CD4-positive, alpha-beta T cell (primary cell): ENCODE data around the gene HMGA1. TPM values are rescaled to one million over a fixed set of nuclear protein-coding genes. Genes with fewer than 3 reads are reported as not detected.
A peak's percentile ranks its signal among the peaks of the same experiment; 100 is the strongest.

Experiments used
- ATAC-seq: fragments of 200-7000 bp; cut with Tn5 transposase; one replicate; pipeline ENCODE4 v1.10.0; 2022; ENCODE audit warnings: mild to moderate bottlenecking; ENCODE audit not compliant: poor library complexity
- CTCF ChIA-PET: fragments of 350-600 bp; sonication (Branson Sonifier 250); formaldehyde crosslinking; loops from one replicate; lab custom pipeline; 2021; ENCODE audit warnings: antibody characterized with exemption, inconsistent platforms; lab: Charles Lee
- POLR2A ChIA-PET: fragments of 350-600 bp; sonication (Branson Sonifier 250); formaldehyde crosslinking; loops from one replicate; lab custom pipeline; 2021; ENCODE audit warnings: antibody characterized with exemption, inconsistent platforms; lab: Charles Lee
- DNase-seq, 14 experiments: peaks; one replicate each; pipeline ENCODE4 v3.0.0-alpha.2; 2013 to 2020; ENCODE audit warnings: mixed read lengths in 2 of 14
- H3K27ac ChIP-seq, 2 donors: one replicate each; pipeline versions ENCODE4 v1.5.1 to v1.7.0; 2013; ENCODE audit warnings: low read length in 2 of 2, low read depth in 1 of 2, mild to moderate bottlenecking in 1 of 2
- H3K27me3 ChIP-seq, 2 experiments: 1 replicate in 1 of 2; 2 replicates in 1 of 2; pipeline versions ENCODE4 v1.6.1 to v1.7.0; 2013; ENCODE audit warnings: low read length in 2 of 2, control low read depth in 1 of 2, mild to moderate bottlenecking in 1 of 2, moderate library complexity in 1 of 2; ENCODE audit not compliant: insufficient read depth in 2 of 2, control insufficient read depth in 1 of 2
- H3K36me3 ChIP-seq: one replicate; pipeline ENCODE4 v1.6.1; 2013; ENCODE audit warnings: low read length, control low read depth; ENCODE audit not compliant: insufficient read depth
- H3K4me1 ChIP-seq: one replicate; pipeline ENCODE4 v1.6.1; 2013; ENCODE audit warnings: low read length, control low read depth; ENCODE audit not compliant: insufficient read depth
- H3K4me3 ChIP-seq: one replicate; pipeline ENCODE4 v1.5.1; 2013; ENCODE audit warnings: mild to moderate bottlenecking, low read length, moderate library complexity
- H3K9me3 ChIP-seq, 2 experiments: 1 replicate in 1 of 2; 2 replicates in 1 of 2; pipeline versions ENCODE4 v1.6.1 to v1.7.0; 2013; ENCODE audit warnings: low read length in 2 of 2, mild to moderate bottlenecking in 2 of 2, control low read depth in 1 of 2, moderate library complexity in 1 of 2; ENCODE audit not compliant: control insufficient read depth in 1 of 2, insufficient read depth in 1 of 2
- H3K27ac Mint-ChIP-seq: one replicate; pipeline ENCODE4 v1.8.0; 2020; ENCODE audit warnings: mixed read lengths
- H3K27me3 Mint-ChIP-seq: one replicate; pipeline ENCODE4 v1.8.0; 2021; ENCODE audit warnings: mixed read lengths
- H3K36me3 Mint-ChIP-seq: one replicate; pipeline ENCODE4 v1.8.0; 2021; ENCODE audit warnings: low read depth, mixed read lengths
- H3K4me1 Mint-ChIP-seq: one replicate; pipeline ENCODE4 v1.8.0; 2021; ENCODE audit warnings: low read depth, mixed read lengths
- H3K4me3 Mint-ChIP-seq: one replicate; pipeline ENCODE4 v1.8.0; 2020; ENCODE audit warnings: mild to moderate bottlenecking, mixed read lengths
- H3K9me3 Mint-ChIP-seq: one replicate; pipeline ENCODE4 v1.8.0; 2020; ENCODE audit warnings: mixed read lengths
- intact Hi-C, 2 experiments: fragments of 100-400 bp; cut with DNase I in 1 of 2; cut with micrococcal nuclease in 1 of 2; formaldehyde crosslinking; loops; one replicate each; pipeline versions ENCODE4 v1.15.1 to v1.9.0; 2023 to 2025; cut with DNase I, micrococcal nuclease
- total RNA-seq, 174 experiments: library from RNA in 2 of 174; stranded (reverse) in 2 of 174; gene quantifications; one replicate each; pipeline ENCODE4 v1.2.3 and lab custom pipeline; 2021 to 2026
- TF ChIP-seq, protein P1 (sequence below): fragments of 200-600 bp; IDR thresholded peaks from one replicate; pipeline ENCODE4 v1.8.0; 2022; ENCODE audit warnings: antibody characterized with exemption, mild to moderate bottlenecking

Gene HMGA1
- total RNA-seq, 2 experiments from 2014 or later: 102 to 107 TPM

DNA sequence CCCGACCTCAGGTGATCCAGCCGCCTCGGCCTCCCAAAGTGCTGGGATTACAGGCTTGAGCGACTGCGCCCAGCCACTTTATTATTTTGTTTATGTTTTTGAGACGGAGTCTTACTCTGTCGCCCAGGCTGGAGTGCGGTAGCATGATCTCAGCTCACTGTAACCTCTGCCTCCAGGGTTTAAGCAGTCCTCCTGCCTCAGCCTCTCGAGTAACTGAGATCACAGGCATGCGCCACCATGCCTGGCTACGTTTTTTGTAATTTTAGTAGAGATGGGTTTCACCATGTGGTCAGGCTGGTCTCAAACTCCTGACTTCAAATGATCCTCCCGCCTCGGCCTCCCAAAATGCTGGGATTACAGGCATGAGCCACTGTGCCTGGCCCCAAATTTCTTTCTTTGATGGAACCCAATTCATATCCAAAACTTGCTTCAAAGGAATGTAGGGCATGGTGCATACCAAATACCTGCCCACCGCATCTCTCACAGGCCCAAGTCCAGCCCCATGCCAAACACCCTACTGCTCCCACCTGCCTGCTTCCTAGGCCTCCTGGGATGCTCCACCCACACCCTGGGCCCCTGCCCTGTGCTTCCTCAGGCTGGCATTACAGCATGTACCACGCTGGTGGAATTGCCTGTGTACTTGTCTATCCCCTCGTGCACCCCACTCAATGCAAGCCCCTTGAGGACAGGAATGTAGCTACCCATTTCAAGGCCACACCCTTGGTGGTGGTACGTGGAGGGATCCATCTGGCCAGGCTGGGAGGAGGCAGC lies 4.9 kb upstream of the HMGA1 start:
- CTCF ChIA-PET: interaction anchor here (1.2 to 1.4 kb wide), 2 partner anchors 8 to 12 kb away, joined by 3 read pairs; no protein-coding TSS in a partner anchor
- peaks cover 9% of the 10 kb centered on the region for H3K36me3 Mint-ChIP-seq
- no peak overlapping the region for H3K27ac ChIP-seq
- DNase-seq (no peak), ATAC-seq (no peak)
- H3K27me3 Mint-ChIP-seq: no peaks in the 10 kb centered on the region
- H3K4me3 Mint-ChIP-seq: peak overlapping the region; percentile 42
- TF ChIP-seq, protein P1, sequence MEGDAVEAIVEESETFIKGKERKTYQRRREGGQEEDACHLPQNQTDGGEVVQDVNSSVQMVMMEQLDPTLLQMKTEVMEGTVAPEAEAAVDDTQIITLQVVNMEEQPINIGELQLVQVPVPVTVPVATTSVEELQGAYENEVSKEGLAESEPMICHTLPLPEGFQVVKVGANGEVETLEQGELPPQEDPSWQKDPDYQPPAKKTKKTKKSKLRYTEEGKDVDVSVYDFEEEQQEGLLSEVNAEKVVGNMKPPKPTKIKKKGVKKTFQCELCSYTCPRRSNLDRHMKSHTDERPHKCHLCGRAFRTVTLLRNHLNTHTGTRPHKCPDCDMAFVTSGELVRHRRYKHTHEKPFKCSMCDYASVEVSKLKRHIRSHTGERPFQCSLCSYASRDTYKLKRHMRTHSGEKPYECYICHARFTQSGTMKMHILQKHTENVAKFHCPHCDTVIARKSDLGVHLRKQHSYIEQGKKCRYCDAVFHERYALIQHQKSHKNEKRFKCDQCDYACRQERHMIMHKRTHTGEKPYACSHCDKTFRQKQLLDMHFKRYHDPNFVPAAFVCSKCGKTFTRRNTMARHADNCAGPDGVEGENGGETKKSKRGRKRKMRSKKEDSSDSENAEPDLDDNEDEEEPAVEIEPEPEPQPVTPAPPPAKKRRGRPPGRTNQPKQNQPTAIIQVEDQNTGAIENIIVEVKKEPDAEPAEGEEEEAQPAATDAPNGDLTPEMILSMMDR: no peak
- POLR2A ChIA-PET: interaction anchor here (2.6 kb wide), 1 partner anchor 8 kb away, joined by 20 read pairs; no protein-coding TSS in a partner anchor
- no peaks in the 10 kb centered on the region for H3K9me3 Mint-ChIP-seq
- no peak overlapping the region for H3K4me3 ChIP-seq
- H3K27ac Mint-ChIP-seq: no peak overlapping the region
- H3K4me1 ChIP-seq: peaks cover 15% of the 10 kb centered on the region
- no peaks in the 10 kb centered on the region for H3K27me3 ChIP-seq
- H3K4me1 Mint-ChIP-seq: peaks cover 15% of the 10 kb centered on the region
- intact Hi-C loops: loop anchor here in 1 of 2 experiments (10.0 kb wide), 1 partner anchor 797 kb away; no protein-coding TSS in a partner anchor
- H3K9me3 ChIP-seq: no peaks in the 10 kb centered on the region
- no peaks in the 10 kb centered on the region for H3K36me3 ChIP-seq

DNA sequence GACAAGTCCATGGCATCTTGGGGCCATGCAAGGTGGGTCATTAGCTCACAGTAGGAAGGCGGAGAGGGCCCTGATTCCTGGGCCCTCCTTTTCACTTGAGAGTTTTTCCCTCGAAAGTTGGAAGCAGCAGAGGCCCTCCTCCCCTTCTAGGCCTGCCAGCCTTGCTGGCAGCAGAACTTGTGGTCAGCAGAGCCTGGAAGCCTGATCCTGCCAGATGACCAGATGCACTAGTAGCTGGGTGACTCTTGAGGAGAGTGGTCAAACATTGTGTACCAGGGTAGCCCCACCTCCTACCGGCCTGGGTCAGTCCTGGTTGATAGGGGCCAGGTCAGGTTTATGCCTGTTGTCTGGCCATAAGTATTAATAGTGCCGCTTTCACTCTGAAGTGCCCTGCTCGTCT lies 3.8 kb upstream of the HMGA1 start:
- peak overlapping the region; percentile 85 for H3K27ac Mint-ChIP-seq
- H3K27me3 ChIP-seq: no peaks in the 10 kb centered on the region
- ATAC-seq: no peak

DNA sequence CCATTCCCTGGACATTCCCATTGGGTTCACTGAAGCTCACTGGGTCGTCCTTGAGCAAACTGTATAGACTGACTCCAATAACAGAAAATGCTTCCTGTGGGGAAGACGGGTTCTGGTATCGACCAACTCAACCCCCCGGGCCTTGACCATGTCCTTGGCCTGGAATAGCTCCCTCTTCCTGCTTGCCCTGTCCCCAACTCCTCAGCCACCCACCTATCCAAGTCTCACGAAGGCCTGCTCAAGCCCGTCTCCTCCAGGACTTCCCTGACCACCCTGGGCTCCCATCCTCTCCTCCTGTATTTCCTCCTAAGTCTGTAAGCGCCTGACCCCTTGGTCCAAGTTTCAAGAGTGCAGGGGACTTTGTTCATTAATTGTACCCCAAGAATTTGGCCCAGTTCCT lies 2.8 kb upstream of the HMGA1 start:
- Mint-ChIP-seq H3K36me3 (peaks cover 18% of the 10 kb centered on the region), H3K27ac (peak overlapping the region; percentile 85), H3K4me1 (peaks cover 23% of the 10 kb centered on the region), H3K9me3 (no peaks in the 10 kb centered on the region), H3K27me3 (no peaks in the 10 kb centered on the region), H3K4me3 (peak overlapping the region; percentile 86)
- CTCF ChIA-PET: interaction anchor here (0.7 kb wide), 1 partner anchor 38 kb away, joined by 3 read pairs; no protein-coding TSS in a partner anchor
- H3K27ac ChIP-seq: no peak overlapping the region
- H3K27me3 ChIP-seq: no peaks in the 10 kb centered on the region
- H3K4me3 ChIP-seq: no peak overlapping the region
- DNase-seq: no peak
- peaks cover 22% of the 10 kb centered on the region for H3K4me1 ChIP-seq
- no peak for ATAC-seq
- TF ChIP-seq, protein P1: no peak
- POLR2A ChIA-PET: interaction anchor here (1.4 to 2.6 kb wide), 3 partner anchors 10 to 38 kb away, joined by 3 to 20 read pairs (median 3); no protein-coding TSS in a partner anchor
- intact Hi-C loops: loop anchor here in 1 of 2 experiments (10.0 kb wide), 1 partner anchor 799 kb away; no protein-coding TSS in a partner anchor
- H3K36me3 ChIP-seq: no peaks in the 10 kb centered on the region
- no peaks in the 10 kb centered on the region for H3K9me3 ChIP-seq

More for the DNA sequence above, 3.8 kb upstream of the HMGA1 start:
- Mint-ChIP-seq H3K27me3 (no peaks in the 10 kb centered on the region), H3K4me3 (peak overlapping the region; percentile 86), H3K4me1 (peaks cover 15% of the 10 kb centered on the region), H3K36me3 (peaks cover 11% of the 10 kb centered on the region), H3K9me3 (no peaks in the 10 kb centered on the region)
- intact Hi-C loops: loop anchor here in 1 of 2 experiments (10.0 kb wide), 1 partner anchor 798 kb away; no protein-coding TSS in a partner anchor
- Histone ChIP-seq H3K4me1 (peaks cover 14% of the 10 kb centered on the region), H3K4me3 (no peak overlapping the region), H3K27ac (no peak overlapping the region), H3K9me3 (no peaks in the 10 kb centered on the region), H3K36me3 (no peaks in the 10 kb centered on the region)
- no peak for DNase-seq
- TF ChIP-seq, protein P1: no peak
- ChIA-PET CTCF (interaction anchor here (0.7 to 1.4 kb wide), 3 partner anchors 9 to 37 kb away, joined by 3 read pairs; no protein-coding TSS in a partner anchor), POLR2A (interaction anchor here (1.4 to 2.6 kb wide), 2 partner anchors 9 to 15 kb away, joined by 3 to 20 read pairs; no protein-coding TSS in a partner anchor)
